CD14-positive monocyte (primary cell): ENCODE measurements around the gene NPW. TPM values are rescaled to one million over a fixed set of nuclear protein-coding genes. Genes with fewer than 3 reads are reported as not detected.
A peak's percentile ranks its signal among the peaks of the same experiment; 100 is the strongest.

Source experiments
- DNase-seq, 3 donors: peaks; one replicate each; pipeline ENCODE4 v3.0.0-alpha.2; 2011 to 2022
- H2AFZ ChIP-seq: 2 replicates; pipeline ENCODE4 v1.6.0; 2012; ENCODE audit warnings: mild to moderate bottlenecking, low read depth, low read length, inconsistent platforms; ENCODE audit not compliant: insufficient read depth, poor library complexity, severe bottlenecking
- H3K27ac ChIP-seq, 2 donors: 1 replicate in 1 of 2; 2 replicates in 1 of 2; pipeline ENCODE4 v1.5.1; 2012 to 2013; ENCODE audit warnings: low read length in 2 of 2, control low read depth in 1 of 2, inconsistent platforms in 1 of 2, low read depth in 1 of 2, mild to moderate bottlenecking in 1 of 2
- H3K27me3 ChIP-seq, 2 donors: one replicate each; pipeline versions ENCODE4 v1.6.0 to v1.6.1; 2011 to 2013; ENCODE audit warnings: low read length in 2 of 2; ENCODE audit not compliant: control insufficient read depth in 2 of 2, insufficient read depth in 2 of 2
- H3K36me3 ChIP-seq, 2 donors: replicated peaks in 1 of 2; 1 replicate in 1 of 2; 2 replicates in 1 of 2; pipeline versions ENCODE4 v1.5.1 to v1.6.1; 2012 to 2013; ENCODE audit warnings: low read length in 2 of 2, control low read depth in 1 of 2, inconsistent platforms in 1 of 2, mild to moderate bottlenecking in 1 of 2; ENCODE audit not compliant: insufficient read depth in 2 of 2, control insufficient read depth in 1 of 2
- H3K4me1 ChIP-seq, 2 donors: 1 replicate in 1 of 2; 2 replicates in 1 of 2; pipeline versions ENCODE4 v1.5.1 to v1.6.1; 2012 to 2013; ENCODE audit warnings: low read length in 2 of 2, control low read depth in 1 of 2, inconsistent platforms in 1 of 2, mild to moderate bottlenecking in 1 of 2, moderate library complexity in 1 of 2; ENCODE audit not compliant: insufficient read depth in 2 of 2, control insufficient read depth in 1 of 2
- H3K4me2 ChIP-seq: replicated peaks from 2 replicates; pipeline ENCODE3; 2012; ENCODE audit warnings: low read length, moderate library complexity, mild to moderate bottlenecking; ENCODE audit not compliant: poor library complexity, severe bottlenecking; ENCODE audit errors: extremely low read depth
- H3K4me3 ChIP-seq, 3 experiments: fragments of 200-600 bp in 1 of 3; sonication (generic) in 1 of 3; replicated peaks in 1 of 3; 1 replicate in 2 of 3; 2 replicates in 1 of 3; pipeline ENCODE4 v1.5.1; 2011 to 2013; ENCODE audit warnings: low read length in 3 of 3, mild to moderate bottlenecking in 3 of 3, control low read depth in 2 of 3, low read depth in 2 of 3, inconsistent platforms in 1 of 3, moderate library complexity in 1 of 3
- H3K79me2 ChIP-seq: 2 replicates; pipeline ENCODE4 v1.6.0; 2012; ENCODE audit warnings: mild to moderate bottlenecking, control low read depth, inconsistent platforms, low read length, moderate library complexity; ENCODE audit not compliant: insufficient read depth
- H3K9ac ChIP-seq: 2 replicates; pipeline ENCODE4 v1.6.0; 2017; ENCODE audit warnings: low read length, mild to moderate bottlenecking; ENCODE audit not compliant: insufficient read depth, poor library complexity, severe bottlenecking
- H3K9me3 ChIP-seq, 2 donors: replicated peaks in 1 of 2; 1 replicate in 1 of 2; 2 replicates in 1 of 2; pipeline versions ENCODE4 v1.5.1 to v1.6.1; 2012 to 2013; ENCODE audit warnings: low read length in 2 of 2, control low read depth in 1 of 2; ENCODE audit not compliant: control insufficient read depth in 1 of 2, insufficient read depth in 1 of 2
- H4K20me1 ChIP-seq: 2 replicates; pipeline ENCODE4 v1.6.0; 2012; ENCODE audit warnings: mild to moderate bottlenecking, low read length, control low read depth, moderate library complexity; ENCODE audit not compliant: insufficient read depth
- H3K27ac Mint-ChIP-seq, 7 donors: one replicate each; pipeline ENCODE4 v1.8.0; 2020; ENCODE audit warnings: mild to moderate bottlenecking in 7 of 7, mixed read lengths in 7 of 7, moderate library complexity in 6 of 7, inconsistent platforms in 2 of 7
- H3K27me3 Mint-ChIP-seq, 3 donors: one replicate each; pipeline ENCODE4 v1.8.0; 2021 to 2022; ENCODE audit warnings: low read depth in 3 of 3, mild to moderate bottlenecking in 3 of 3, mixed read lengths in 3 of 3, moderate library complexity in 3 of 3, inconsistent platforms in 1 of 3
- H3K36me3 Mint-ChIP-seq, 2 donors: one replicate each; pipeline ENCODE4 v1.8.0; 2020; ENCODE audit warnings: mixed read lengths in 2 of 2, inconsistent platforms in 1 of 2, mild to moderate bottlenecking in 1 of 2
- H3K4me1 Mint-ChIP-seq: one replicate; pipeline ENCODE4 v1.8.0; 2020; ENCODE audit warnings: mild to moderate bottlenecking, mixed read lengths
- H3K4me3 Mint-ChIP-seq, 2 donors: one replicate each; pipeline ENCODE4 v1.8.0; 2020; ENCODE audit warnings: mild to moderate bottlenecking in 2 of 2, mixed read lengths in 2 of 2, moderate library complexity in 1 of 2
- H3K9me3 Mint-ChIP-seq, 7 donors: one replicate each; pipeline ENCODE4 v1.8.0; 2020 to 2022; ENCODE audit warnings: mixed read lengths in 7 of 7, mild to moderate bottlenecking in 6 of 7, moderate library complexity in 6 of 7, inconsistent platforms in 2 of 7
- WGBS: methylation state at CpG from one replicate; pipeline ENCODE4 v1.1.5; 2013; ENCODE audit warnings: missing lambda C conversion rate; ENCODE audit not compliant: insufficient coverage; 5-methylcytosine and 5-hydroxymethylcytosine counted together
- intact Hi-C, 2 donors: fragments of 100-400 bp; cut with micrococcal nuclease; formaldehyde crosslinking; loops; one replicate each; pipeline versions ENCODE4 v1.15.0 to v1.15.1; 2023
- polyA plus RNA-seq, 3 donors: library from polyadenylated mRNA; depleted of rRNA in 1 of 3; unstranded in 2 of 3; stranded (reverse) in 1 of 3; fragments of 300-500 nt in 2 of 3; fragments of >200 nt in 1 of 3; fragmentation: Illumina TruSeq in 2 of 3; gene quantifications; 1 replicate in 2 of 3; 2 replicates in 1 of 3; pipeline ENCODE4 v1.2.3, GENCODE V29; 2012 to 2021
- TF ChIP-seq, protein P1 (sequence below): fragments of 200-600 bp; IDR thresholded peaks from one replicate; pipeline ENCODE4 v1.8.0; 2022; ENCODE audit warnings: antibody characterized with exemption, mild to moderate bottlenecking

The NPW gene
- polyA plus RNA-seq, 3 donors, result not detected

DNA sequence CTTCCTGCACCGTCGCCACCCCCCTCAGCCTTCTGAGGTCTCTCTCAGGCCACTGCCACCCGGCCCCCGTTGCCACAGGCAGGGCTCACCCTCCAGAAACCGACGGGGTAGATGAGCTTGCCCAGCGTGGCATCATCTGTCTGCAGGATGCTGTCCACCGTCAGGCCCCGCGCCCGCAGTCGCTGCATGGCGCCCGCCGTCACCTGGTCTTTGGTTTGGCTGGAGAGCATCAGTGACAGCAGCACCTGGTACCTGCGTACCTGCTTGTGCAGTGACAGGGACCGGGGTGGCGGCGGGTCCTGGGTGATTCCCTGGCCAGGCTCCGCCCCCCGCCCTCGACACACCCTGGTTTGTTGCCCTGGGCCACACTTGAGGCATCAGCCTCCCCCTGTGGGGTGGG lies 25.0 kb downstream of the NPW start:
- no peak overlapping the region for H3K27ac ChIP-seq
- peak overlapping the region; percentile 17 for H3K9ac ChIP-seq
- Mint-ChIP-seq H3K4me1 (peaks cover 27% of the 10 kb centered on the region), H3K4me3 (no peak overlapping the region), H3K9me3 (no peaks in the 10 kb centered on the region), H3K27ac (no peak overlapping the region), H3K36me3 (peaks cover 3 to 4% of the 10 kb centered on the region in 2 donors), H3K27me3 (no peaks in the 10 kb centered on the region)
- 67% methylated on average over 17 of the region's 22 CpGs for WGBS
- H3K4me3 ChIP-seq, result peak overlapping the region in 1 of 3 experiments; percentile 50
- H3K36me3 ChIP-seq, result no peaks in the 10 kb centered on the region
- no peaks in the 10 kb centered on the region for H3K27me3 ChIP-seq
- intact Hi-C loops, result no loop called here
- peaks cover 15% of the 10 kb centered on the region for H3K79me2 ChIP-seq
- H3K4me2 ChIP-seq, result peak overlapping the region; percentile 59
- no peaks in the 10 kb centered on the region for H3K9me3 ChIP-seq
- peaks cover 26 to 37% of the 10 kb centered on the region in 2 donors for H3K4me1 ChIP-seq
- H2AFZ ChIP-seq, result peak overlapping the region; percentile 61
- no peaks in the 10 kb centered on the region for H4K20me1 ChIP-seq
- DNase-seq, result no peak
- TF ChIP-seq, protein P1, sequence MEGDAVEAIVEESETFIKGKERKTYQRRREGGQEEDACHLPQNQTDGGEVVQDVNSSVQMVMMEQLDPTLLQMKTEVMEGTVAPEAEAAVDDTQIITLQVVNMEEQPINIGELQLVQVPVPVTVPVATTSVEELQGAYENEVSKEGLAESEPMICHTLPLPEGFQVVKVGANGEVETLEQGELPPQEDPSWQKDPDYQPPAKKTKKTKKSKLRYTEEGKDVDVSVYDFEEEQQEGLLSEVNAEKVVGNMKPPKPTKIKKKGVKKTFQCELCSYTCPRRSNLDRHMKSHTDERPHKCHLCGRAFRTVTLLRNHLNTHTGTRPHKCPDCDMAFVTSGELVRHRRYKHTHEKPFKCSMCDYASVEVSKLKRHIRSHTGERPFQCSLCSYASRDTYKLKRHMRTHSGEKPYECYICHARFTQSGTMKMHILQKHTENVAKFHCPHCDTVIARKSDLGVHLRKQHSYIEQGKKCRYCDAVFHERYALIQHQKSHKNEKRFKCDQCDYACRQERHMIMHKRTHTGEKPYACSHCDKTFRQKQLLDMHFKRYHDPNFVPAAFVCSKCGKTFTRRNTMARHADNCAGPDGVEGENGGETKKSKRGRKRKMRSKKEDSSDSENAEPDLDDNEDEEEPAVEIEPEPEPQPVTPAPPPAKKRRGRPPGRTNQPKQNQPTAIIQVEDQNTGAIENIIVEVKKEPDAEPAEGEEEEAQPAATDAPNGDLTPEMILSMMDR, result no peak

DNA sequence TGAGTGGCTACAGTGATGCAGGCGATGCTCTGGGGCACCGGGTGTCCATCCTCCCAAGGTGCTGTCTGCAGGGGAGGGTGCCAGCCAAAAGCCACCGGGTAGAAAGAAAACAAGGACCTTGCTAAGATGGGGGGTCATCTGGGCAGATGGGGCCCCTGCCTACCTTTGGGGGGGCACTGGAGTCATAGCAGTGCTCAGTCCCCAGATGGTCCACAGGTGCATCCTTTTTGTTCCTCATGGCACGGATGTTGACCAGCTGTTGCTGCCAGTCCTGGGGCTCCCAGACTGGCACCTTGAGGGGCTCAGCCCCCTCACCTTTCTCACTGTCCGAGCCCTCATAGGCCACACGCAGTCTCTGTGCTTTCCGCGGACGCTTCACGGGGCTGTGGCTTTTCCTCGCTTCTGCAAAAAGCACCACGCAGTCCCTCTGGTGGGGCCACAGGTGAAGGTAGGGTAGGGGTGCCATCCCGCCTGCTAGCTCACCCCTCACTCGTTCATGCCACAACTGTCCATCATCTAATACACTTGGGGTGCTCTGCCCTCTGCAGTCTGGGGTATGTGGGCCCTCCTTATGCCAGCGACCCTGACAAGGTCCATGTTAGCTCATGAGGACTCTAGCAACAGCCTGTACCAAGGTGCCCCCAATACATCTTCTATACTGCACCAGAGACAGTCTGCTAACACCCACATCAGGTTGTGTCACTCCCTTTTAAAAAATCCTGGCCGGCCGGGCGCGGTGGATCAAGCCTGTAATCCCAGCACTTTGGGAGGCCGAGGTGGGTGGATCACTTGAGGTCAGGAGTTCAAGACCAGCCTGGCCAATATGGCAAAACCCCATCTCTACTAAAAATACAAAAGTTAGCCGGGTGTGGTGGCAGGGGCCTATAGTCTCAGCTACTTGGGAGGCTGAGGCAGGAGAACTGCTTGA lies 26.6 kb downstream of the NPW start:
- DNase-seq, result no peak
- Mint-ChIP-seq H3K27ac (no peak overlapping the region), H3K4me1 (peaks cover 27% of the 10 kb centered on the region), H3K9me3 (no peaks in the 10 kb centered on the region), H3K4me3 (peak overlapping the region; percentile 39 to 93), H3K36me3 (peaks cover 16 to 17% of the 10 kb centered on the region in 2 donors), H3K27me3 (peaks cover 0 to 2% (median 0%) of the 10 kb centered on the region in 3 donors)
- Histone ChIP-seq H3K4me2 (no peak overlapping the region), H4K20me1 (no peaks in the 10 kb centered on the region), H3K27ac (no peak overlapping the region), H3K27me3 (no peaks in the 10 kb centered on the region), H3K79me2 (peaks cover 15% of the 10 kb centered on the region), H3K4me3 (no peak overlapping the region), H3K36me3 (peaks cover 7 to 14% of the 10 kb centered on the region in 2 donors), H2AFZ (no peak overlapping the region), H3K4me1 (peaks cover 26 to 37% of the 10 kb centered on the region in 2 donors), H3K9ac (no peak overlapping the region), H3K9me3 (no peaks in the 10 kb centered on the region)
- intact Hi-C loops, result loop anchor here (5.0 kb wide), 4 partner anchors 39 to 264 kb away; partner anchors contain the start of genes E4F1 (in 1 of the 2), NUBP2 (in 1 of the 2), SPSB3 (in 1 of the 2) and TRAF7 (in 1 of the 2)
- WGBS, result 94% methylated on average over 4 of the region's 21 CpGs
- TF ChIP-seq, protein P1, result no peak
